HG02943 (cell line): ENCODE results near the gene CDC45.
"Not testable (repeated sequence)": the region's sequence is repeated elsewhere in the genome, so short reads cannot be mapped to it uniquely, and the experiment has no call there.

Experiments
- ATAC-seq: cut with Tn5 transposase; IDR thresholded peaks from one replicate; pipeline ENCODE4 v1.9.1; 2021; ENCODE audit warnings: mild to moderate bottlenecking, low read depth, moderate library complexity; ENCODE audit not compliant: unreplicated experiment

Gene CDC45

DNA sequence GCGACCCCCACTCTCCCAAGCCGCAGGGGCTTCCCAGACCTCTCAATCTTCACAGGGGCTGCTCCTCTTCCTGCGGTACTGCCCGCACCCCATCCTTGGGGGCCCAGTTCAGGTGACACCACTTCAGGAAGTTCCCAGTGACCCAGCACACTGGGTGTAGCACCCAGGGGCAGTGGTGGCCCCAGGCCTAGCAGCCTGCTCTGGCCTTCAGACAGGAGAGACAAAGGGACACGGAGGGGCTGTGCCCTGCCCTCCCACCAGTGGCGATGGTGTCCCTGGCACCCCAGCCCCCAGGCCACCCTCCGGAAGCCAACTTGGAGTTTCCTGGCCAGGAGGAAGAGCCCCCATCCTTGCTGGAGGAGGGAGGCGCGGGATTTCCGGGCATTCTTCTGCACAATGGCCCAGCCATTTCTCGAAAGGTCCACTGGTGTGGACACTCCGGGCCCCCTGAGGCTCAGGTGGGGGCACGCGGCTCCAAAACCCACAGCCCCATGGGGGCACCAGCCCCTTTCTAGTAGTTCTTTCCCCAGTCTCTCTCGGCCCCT, 45.5 kb downstream of the CDC45 start:
- no peak for ATAC-seq

GRCh38 chr22:19525666-19526065, 45.9 kb downstream of the CDC45 start:
- no peak for ATAC-seq

- ATAC-seq = no peak
Measured at GRCh38 chr22:19526076-19526701, 46.5 kb downstream of the CDC45 start.

DNA sequence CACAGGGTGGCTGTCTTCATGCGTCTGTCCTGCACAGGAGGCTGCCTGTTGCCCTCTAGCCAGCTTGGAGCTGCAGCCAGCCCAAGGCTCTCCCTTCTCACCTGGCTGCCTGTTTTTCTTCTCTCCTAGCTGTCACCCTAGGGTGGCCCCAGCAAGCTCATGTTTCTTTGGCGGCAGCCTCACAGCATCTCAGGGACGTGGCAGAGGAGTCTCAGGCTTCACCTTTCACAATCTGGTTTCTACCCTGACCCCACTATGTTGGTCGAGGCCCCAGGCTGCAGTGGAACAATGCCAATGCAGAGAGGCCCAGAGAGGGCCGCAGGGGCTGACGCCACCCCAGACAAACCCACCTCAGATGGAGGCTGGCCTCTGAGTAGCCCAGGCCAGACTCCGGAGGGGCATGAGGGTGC, 47.0 kb downstream of the CDC45 start:
- no peak for ATAC-seq

DNA sequence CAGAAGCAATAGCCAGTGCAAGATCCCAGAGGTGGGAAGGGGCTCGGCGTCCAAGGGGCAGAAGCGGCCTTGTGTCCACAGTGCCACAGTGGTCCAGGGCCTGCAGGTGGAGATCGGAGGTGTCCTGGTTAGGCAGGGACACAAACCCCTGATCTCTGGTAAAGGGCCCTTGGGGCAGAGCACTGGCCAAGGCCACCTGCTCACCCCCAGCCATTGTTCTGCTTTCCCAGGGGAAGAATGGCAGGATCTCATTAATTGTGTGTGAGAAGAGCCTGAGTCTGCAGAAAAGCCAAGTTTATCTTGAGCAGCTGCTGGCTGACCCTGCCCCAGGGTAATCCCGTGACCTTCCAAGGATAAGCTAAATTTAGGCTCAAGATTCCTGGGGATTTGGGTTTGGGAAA, 47.6 kb downstream of the CDC45 start:
- no peak for ATAC-seq

DNA sequence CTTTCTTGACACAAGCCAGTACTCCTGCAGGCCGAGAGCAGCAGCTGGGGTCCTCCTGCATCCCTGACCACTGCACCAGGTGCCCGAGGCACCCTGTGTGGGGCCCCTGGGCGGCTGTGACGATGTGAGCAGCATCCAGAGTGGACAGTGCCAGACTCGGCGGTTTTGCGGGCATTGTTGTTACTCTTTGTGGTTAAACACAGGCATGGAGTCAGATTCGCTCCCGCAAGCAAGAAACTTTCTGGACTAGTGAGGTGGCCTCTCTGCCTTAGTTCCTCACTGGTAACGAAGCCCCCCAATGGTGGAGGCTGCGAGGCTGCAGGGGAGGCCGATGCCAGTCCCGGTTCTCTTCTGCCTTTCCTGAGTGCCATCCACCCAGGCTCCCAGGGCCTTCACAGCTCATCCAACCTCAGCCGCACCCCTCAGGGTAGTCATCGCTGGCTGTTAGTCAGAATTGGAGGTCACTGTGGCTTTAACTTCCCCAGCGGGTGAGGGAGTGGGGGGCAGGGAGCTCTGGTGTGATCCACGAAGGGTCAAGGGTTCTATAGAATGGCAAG, 48.2 kb downstream of the CDC45 start:
- ATAC-seq = no peak

DNA sequence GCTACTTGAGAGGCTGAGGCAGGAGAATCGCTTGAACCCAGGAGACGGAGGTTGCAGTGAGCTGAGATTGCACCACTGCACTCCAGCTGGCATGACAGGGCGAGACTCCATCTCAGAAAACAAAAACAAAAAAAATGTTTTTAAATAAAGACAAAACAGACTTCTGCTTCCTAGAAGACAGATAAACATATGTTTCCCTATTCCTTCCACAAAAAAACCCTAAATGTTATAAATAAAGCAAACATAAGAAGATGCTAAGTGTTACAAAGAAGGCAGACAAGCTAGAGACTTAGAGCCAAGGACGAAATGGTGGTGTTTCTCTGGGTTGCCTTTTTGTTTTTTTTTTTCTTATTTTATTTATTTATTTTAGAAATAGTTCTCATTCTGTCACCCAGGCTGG, 50.1 kb downstream of the CDC45 start:
- no peak for ATAC-seq

DNA sequence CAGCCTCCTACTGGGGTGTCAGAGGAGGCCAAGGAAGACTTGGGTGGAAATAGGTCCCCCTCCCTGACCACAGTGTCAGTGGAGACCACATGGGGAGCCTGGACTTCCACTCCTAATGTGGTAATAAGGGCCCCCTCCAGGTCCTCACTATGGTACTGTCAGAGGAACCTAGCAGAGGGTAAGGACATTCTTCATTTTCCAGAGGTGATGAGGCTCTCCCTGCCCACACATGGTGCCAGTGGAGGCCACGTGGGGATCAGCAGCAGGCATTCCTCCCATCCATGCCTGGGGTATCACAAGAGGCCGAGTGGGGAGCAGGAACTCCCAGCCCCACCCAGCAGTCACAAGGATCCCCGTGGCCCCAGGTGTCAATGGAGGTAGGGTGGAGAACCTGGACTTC, 51.0 kb downstream of the CDC45 start:
- ATAC-seq = no peak

DNA sequence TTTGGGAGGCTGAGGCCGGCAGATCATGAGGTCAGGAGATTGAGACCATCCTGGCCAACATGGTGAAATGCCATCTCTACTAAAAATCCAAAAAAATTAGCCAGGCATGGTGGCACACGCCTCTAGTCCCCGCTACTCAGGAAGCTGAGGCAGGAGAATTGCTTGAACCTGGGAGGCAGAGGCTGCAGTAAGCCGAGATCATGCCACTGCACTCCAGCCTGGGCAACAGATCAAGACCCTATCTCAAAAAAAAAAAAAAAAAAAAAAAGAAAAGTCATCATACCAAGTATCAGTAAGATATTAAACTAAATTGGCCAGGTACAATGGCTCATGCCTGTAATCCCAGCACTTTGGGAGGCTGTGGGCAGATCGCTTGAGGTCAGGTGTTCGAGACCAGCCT, 51.6 kb downstream of the CDC45 start:
- ATAC-seq = not testable (repeated sequence)

DNA sequence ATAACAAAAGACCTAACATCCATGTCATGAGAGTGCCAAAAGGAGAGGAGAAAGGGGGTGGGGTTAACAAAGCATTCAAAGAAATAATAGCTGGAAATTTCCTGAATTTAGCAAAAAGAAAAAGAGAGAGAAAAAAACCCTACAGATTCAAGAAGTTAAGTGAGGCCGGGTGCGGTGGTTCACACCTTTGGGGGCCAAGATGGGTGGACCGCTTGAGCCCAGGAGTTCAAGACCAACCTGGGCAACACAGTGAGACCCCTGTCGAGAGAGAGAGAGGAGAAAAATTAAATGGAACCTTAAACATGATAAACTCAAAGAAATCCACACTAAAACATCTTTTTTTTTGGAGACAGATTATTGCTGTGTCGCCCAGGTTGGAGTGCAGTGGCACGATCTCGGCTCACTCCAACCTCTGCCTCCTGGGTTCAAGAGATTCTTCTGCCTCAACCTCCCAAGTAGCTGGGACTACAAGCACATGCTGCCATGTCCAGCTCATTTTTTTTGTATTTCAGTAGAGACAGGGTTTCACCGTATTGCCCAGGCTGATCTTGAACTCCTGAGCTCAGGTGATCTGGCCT, 53.4 kb downstream of the CDC45 start:
- no peak for ATAC-seq

- no peak for ATAC-seq
Measured at GRCh38 chr22:19533857-19534256, 54.1 kb downstream of the CDC45 start.

DNA sequence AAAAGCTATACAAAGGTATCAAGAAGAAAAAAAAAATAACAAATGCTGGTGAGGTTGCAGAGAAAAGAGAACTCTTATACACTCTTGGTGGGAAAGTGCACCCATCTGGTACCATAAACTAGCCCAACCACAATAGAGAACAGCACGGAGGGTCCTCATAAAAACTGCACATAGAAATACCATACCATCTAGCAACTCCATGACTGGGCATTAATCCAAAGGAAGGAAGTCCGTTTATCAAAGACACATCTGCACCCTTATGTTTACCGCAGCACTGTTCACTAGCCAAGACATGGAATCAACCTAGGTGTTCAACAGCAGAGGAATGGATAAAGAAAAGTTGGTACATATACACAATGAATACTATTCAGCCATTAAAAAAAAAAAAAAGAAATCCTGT, 55.3 kb downstream of the CDC45 start:
- ATAC-seq = no peak

DNA sequence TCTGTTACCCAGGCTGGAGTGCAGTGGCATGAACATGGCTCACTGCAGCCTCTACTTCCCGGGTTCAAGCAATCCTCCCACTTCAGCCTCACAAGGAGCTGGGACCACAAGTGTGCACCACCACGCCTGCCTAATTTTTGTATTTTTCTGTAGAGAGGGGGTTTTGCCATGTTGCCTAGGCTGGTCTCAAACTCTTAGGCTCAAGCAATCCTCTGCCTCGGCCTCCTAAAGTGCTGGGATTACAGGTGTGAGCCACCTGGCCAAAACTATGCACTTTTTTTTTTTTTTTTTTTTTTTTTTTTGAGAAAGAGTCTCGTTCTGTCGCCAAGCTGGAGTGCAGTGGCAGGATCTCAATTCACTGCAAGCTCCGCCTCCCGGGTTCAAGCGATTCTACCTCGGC, 56.8 kb downstream of the CDC45 start:
- ATAC-seq = no peak

GRCh38 chr22:19537941-19538488, 58.3 kb downstream of the CDC45 start:
- ATAC-seq = no peak

GRCh38 chr22:19540394-19540793, 60.7 kb downstream of the CDC45 start:
- no peak for ATAC-seq

- no peak for ATAC-seq
Measured at GRCh38 chr22:19543970-19544708, 64.4 kb downstream of the CDC45 start.

GRCh38 chr22:19545935-19546207, 66.2 kb downstream of the CDC45 start:
- no peak for ATAC-seq

DNA sequence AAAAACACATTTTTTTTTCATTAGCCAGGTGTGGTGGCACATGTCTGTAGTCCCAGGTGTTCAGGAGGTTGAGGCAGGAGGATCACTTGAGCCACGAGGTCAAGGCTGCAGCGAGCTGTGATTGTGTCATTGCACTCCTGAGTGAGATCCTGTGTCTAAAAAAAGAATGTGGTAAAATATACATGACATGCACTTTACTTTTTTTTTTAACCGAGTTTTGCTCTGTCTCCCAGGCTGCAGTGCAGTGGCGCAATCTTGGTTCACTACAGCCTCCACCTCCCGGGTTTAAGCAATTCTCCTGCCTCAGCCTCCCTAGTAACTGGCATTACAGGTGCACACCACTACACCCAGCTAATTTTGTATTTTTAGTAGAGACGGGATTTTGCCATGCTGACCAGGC, 67.0 kb downstream of the CDC45 start:
- no peak for ATAC-seq

- ATAC-seq = no peak
Measured at GRCh38 chr22:19547620-19548019, 67.9 kb downstream of the CDC45 start.

GRCh38 chr22:19548427-19548826, 68.7 kb downstream of the CDC45 start:
- ATAC-seq = not testable (repeated sequence)

DNA sequence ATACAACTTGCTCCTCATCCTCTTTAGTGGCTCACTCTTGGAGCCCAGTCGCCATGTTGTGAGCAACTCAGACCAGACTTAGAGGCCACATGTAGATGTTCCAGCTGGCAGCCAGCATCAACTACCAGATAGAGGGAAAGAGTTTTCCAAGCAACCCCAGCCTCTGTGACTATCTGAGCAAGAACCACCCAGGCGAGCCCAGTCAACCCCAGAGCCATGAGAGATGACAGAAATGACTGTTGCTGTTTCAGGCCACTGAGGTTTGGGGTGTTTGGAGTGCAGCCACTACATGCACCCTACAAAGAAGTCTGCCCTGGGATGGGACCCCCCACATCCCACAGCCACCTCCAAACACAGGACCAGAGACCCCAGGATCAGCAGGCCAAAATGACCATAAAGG, 69.2 kb downstream of the CDC45 start:
- no peak for ATAC-seq
